Heart right ventricle (tissue), 16 donors: Measurements from ENCODE around the gene PNMA1. TPM values are rescaled to one million over a fixed set of nuclear protein-coding genes. Genes with fewer than 3 reads are reported as not detected.

ENCODE experiments used
- ATAC-seq, 8 donors: fragments of 200-7000 bp; cut with Tn5 transposase; one replicate each; pipeline ENCODE4 v1.9.1; 2020; ENCODE audit warnings: mild to moderate bottlenecking in 8 of 8, moderate library complexity in 8 of 8, moderate number of reproducible peaks in 1 of 8
- DNase-seq, 2 donors: peaks; one replicate each; pipeline ENCODE4 v3.0.0-alpha.2; 2020
- H3K27ac ChIP-seq, 10 donors: fragments of 200-600 bp; sonication (generic) in 2 of 10; one replicate each; pipeline versions ENCODE4 v1.5.0 to v1.8.0; 2020 to 2022; ENCODE audit warnings: mild to moderate bottlenecking in 3 of 10
- H3K27me3 ChIP-seq, 7 donors: fragments of 200-600 bp; one replicate each; pipeline ENCODE4 v1.8.0; 2021 to 2022; ENCODE audit warnings: mild to moderate bottlenecking in 2 of 7
- H3K36me3 ChIP-seq, 9 donors: fragments of 200-600 bp; sonication (generic) in 1 of 9; one replicate each; pipeline versions ENCODE4 v1.5.0 to v1.8.0; 2020 to 2022; ENCODE audit warnings: mild to moderate bottlenecking in 2 of 9
- H3K4me1 ChIP-seq, 9 donors: fragments of 200-600 bp; sonication (generic) in 1 of 9; one replicate each; pipeline versions ENCODE4 v1.5.0 to v1.8.0; 2020 to 2022; ENCODE audit warnings: mild to moderate bottlenecking in 4 of 9
- H3K4me3 ChIP-seq, 10 donors: fragments of 200-600 bp; sonication (generic) in 2 of 10; one replicate each; pipeline versions ENCODE4 v1.5.0 to v1.8.0; 2020 to 2022; ENCODE audit warnings: mild to moderate bottlenecking in 7 of 10, moderate library complexity in 2 of 10
- H3K9me3 ChIP-seq, 11 donors: fragments of 200-600 bp in 10 of 11; sonication (generic) in 2 of 11; one replicate each; pipeline versions ENCODE4 v1.5.0 to v1.8.0; 2013 to 2022; ENCODE audit warnings: mild to moderate bottlenecking in 2 of 11, control low read depth in 1 of 11, moderate library complexity in 1 of 11
- WGBS, 2 donors: extraction: QIAGEN DNeasy Blood & Tissue Kit; methylation state at CpG; one replicate each; pipeline ENCODE4 v1.1.7; 2013; ENCODE audit warnings: inconsistent platforms in 1 of 2; 5-methylcytosine and 5-hydroxymethylcytosine counted together
- intact Hi-C, 10 donors: fragments of 100-400 bp; cut with DNase I; formaldehyde crosslinking; loops; one replicate each; pipeline versions ENCODE4 v1.11.1 to v1.14.2; 2022
- polyA plus RNA-seq, 2 donors: library from polyadenylated mRNA; stranded (reverse); fragments of 200-250 nt; gene quantifications; one replicate each; pipeline ENCODE4 v1.2.3, GENCODE V29; 2013
- total RNA-seq, 10 donors: library from RNA; stranded (reverse); fragmentation: NEBNext Ultra II Directional in 3 of 10; extraction: Animal tissue kit (Norgen Biotek cat#: 25700) in 3 of 10; gene quantifications; one replicate each; pipeline versions ENCODE4 v1.2.1 to v1.2.4, GENCODE V29; 2021 to 2023
- TF ChIP-seq, protein P1 (sequence below), 9 donors: fragments of 200-600 bp; sonication (generic) in 2 of 9; IDR thresholded peaks; one replicate each; pipeline versions ENCODE4 v1.5.0 to v1.8.0; 2021 to 2022; ENCODE audit warnings: antibody characterized with exemption in 9 of 9, mild to moderate bottlenecking in 5 of 9, moderate library complexity in 1 of 9
- donor health status: Arrhythmogenic right ventricular cardiomyopathy.
- donor health status: ischemic (EF 13 %, LVEDD 7.1; RV severe dilation, severe dysfunction).
- donor health status: healthy with polysubstance abuse.
- donor health status: DM: no; HTN: yes; CAD: no.
- donor health status: DM: no; HTN: no; CAD: no.
- donor health status: ischemic (EF 25% LVEDD 6.9; RV normal size, moderate dysfunction).
- donor health status: ischemic (EF 25% LVEDD 5.7; RV mildly dilated, moderate dysfunction).
- donor health status: healthy.
- donor health status: DM: yes; HTN: yes; CAD: no.
- donor health status: Ischemic cardiomyopathy.
- donor health status: ischemic (EF 35%, LVEDD 5.7; RV mildly dilated, moderate dysfunction).
- donor health status: nonischemic (EF 11% LVEDD 7.7; RV severe dilation, severe dysfunction).
- donor health status: DM: yes; HTN: yes; CAD: no.
- donor health status: PGD.
- donor health status: ischemic (EF 29% LVEDD 5.4; RV normal size, mild dysfunction).
- donor health status: nonischemic (EF 23%, LVEDD 6.1; RV moderate dilation, normal function).

PNMA1 gene
- total and polyA plus RNA-seq, 12 donors = 6.6 to 30.8 (median 23.1) TPM

DNA sequence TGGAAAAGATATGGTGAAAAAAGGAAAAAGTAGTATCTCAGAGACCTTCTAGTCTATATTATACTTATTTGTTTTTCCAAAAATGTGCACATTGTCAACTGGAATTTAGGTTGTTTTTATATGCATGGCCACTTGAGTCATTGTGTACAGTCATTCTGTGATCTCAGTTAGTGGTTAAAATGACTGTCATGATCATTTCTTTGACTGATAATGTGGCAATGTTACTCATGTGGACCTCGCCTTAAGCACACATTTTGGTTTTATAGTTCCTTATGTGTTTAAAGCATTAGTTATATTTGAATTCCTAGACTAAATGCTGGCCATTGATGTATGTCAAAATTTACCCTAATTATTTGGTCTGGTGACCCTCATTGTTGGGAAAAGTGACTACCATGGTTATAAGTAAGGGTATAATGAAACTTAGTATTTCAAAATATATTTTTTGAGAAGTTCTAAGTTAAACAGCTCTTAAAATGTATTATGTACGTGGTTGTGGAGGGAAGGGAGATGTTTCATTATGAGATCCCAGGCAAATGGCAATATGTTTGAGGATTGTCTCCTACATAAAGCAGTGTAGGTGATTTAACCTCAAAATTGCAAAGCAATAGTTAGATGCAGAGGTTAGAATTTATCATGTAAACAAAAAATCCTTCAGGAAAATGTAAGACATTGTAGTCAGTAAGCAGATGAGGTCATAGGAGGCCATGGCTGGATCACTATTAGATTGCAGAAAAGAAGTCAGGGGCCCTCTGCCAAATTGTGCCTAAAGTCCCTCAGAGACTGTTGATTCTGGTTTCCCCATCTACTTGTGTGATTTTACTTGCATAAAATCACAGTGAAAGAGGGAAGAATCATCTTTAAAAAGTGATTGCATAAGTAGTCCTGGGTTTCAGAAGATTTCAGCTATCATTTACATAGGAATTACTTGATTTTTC is 17.5 kb downstream of the PNMA1 start:
- no peak for ATAC-seq
- Histone ChIP-seq H3K4me3 (no peak overlapping the region), H3K9me3 (no peaks in the 10 kb centered on the region), H3K36me3 (peaks cover 0 to 63% (median 8%) of the 10 kb centered on the region in 9 donors), H3K27me3 (no peaks in the 10 kb centered on the region), H3K4me1 (peaks cover 0 to 5% (median 0%) of the 10 kb centered on the region in 9 donors), H3K27ac (peak overlapping the region in 1 of 10 donors; percentile 29)
- 90 to 93% methylated on average over 2 of the region's 2 CpGs for WGBS, 2 donors
- TF ChIP-seq, protein P1, sequence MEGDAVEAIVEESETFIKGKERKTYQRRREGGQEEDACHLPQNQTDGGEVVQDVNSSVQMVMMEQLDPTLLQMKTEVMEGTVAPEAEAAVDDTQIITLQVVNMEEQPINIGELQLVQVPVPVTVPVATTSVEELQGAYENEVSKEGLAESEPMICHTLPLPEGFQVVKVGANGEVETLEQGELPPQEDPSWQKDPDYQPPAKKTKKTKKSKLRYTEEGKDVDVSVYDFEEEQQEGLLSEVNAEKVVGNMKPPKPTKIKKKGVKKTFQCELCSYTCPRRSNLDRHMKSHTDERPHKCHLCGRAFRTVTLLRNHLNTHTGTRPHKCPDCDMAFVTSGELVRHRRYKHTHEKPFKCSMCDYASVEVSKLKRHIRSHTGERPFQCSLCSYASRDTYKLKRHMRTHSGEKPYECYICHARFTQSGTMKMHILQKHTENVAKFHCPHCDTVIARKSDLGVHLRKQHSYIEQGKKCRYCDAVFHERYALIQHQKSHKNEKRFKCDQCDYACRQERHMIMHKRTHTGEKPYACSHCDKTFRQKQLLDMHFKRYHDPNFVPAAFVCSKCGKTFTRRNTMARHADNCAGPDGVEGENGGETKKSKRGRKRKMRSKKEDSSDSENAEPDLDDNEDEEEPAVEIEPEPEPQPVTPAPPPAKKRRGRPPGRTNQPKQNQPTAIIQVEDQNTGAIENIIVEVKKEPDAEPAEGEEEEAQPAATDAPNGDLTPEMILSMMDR (IDR thresholded peaks at IDR 0.05) = no peak
- intact Hi-C loops = no loop called here
- DNase-seq = no peak

DNA sequence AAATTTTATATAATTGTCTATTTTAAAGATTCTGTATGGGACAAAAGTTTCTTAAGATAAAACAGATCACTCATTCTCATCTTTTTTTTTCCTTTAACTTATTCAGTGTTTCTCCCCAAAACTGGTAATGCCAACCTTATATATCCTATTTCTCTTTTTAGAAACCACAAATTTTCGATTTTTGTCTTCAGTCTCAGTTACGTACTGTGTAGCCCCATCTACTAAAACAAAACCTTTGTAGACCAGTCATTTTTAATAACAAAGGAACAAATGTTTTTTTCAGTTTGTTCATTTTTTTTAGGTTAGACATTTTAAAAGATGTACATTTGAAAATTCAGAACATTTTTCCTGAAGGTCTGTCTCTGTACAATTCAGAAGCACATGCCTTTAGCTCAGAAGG is 18.2 kb downstream of the PNMA1 start:
- 93 to 95% methylated on average over 2 of the region's 2 CpGs for WGBS, 2 donors
- no peaks in the 10 kb centered on the region for H3K27me3 ChIP-seq
- DNase-seq (no peak), ATAC-seq (no peak)
- H3K4me3 ChIP-seq = no peak overlapping the region
- H3K36me3 ChIP-seq = peaks cover 0 to 65% (median 8%) of the 10 kb centered on the region in 9 donors
- no peak overlapping the region for H3K27ac ChIP-seq
- intact Hi-C loops = no loop called here
- TF ChIP-seq, protein P1 (IDR thresholded peaks at IDR 0.05) = no peak
- no peaks in the 10 kb centered on the region for H3K9me3 ChIP-seq
- peaks cover 0 to 5% (median 0%) of the 10 kb centered on the region in 9 donors for H3K4me1 ChIP-seq

DNA sequence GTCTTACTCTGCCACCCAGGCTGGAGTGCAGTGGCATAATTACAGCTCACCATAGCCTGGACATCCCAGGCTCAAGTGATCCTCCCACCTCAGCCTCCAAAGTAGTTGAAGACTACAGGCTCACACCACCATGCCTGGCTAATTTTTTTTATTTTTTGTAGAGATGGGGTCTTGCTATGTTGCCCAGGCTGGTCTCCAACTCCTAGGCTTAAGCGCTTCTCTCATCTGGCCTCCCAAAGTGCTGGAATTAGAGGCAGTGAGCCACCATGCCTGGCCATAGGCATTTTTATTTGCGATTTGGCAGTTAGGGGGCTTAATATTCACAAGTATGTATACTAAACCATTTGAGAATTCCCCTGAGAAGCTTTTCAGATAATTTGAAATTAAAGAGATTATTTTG is 19.1 kb downstream of the PNMA1 start:
- H3K27ac ChIP-seq = no peak overlapping the region
- ATAC-seq (no peak), DNase-seq (no peak)
- H3K4me1 ChIP-seq = peaks cover 0 to 5% (median 0%) of the 10 kb centered on the region in 9 donors
- TF ChIP-seq, protein P1 (IDR thresholded peaks at IDR 0.05) = no peak
- peaks cover 0 to 74% (median 8%) of the 10 kb centered on the region in 9 donors for H3K36me3 ChIP-seq
- 79 to 98% methylated on average over 2 of the region's 2 CpGs for WGBS, 2 donors
- no peaks in the 10 kb centered on the region for H3K27me3 ChIP-seq
- intact Hi-C loops = no loop called here
- no peak overlapping the region for H3K4me3 ChIP-seq
- H3K9me3 ChIP-seq = no peaks in the 10 kb centered on the region

DNA sequence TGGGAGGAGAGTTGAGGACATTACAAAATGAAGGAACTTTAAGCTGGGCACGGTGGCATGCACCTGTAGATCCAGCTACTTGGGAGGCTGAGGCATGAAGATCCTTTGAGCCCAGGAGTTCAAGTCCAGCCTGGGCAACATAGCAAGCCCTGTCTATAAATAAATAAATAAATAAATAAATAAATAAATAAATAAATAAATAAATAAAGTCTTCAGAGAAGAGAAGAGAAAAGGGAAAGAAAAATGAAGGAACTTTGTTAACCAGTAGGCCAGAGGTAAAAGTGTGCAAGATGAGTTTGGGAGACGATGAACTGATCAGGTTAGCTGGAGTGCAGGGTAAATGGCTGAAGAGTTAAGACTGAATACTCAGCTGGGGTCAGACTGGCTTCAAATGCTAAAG is 20.1 kb downstream of the PNMA1 start:
- H3K4me3 ChIP-seq = no peak overlapping the region
- H3K27me3 ChIP-seq = no peaks in the 10 kb centered on the region
- no peak for ATAC-seq
- 96 to 99% methylated on average over 2 of the region's 2 CpGs for WGBS, 2 donors
- DNase-seq = no peak
- TF ChIP-seq, protein P1 (IDR thresholded peaks at IDR 0.05) = no peak
- no peaks in the 10 kb centered on the region for H3K9me3 ChIP-seq
- H3K36me3 ChIP-seq = peaks cover 0 to 84% (median 8%) of the 10 kb centered on the region in 9 donors
- intact Hi-C loops = no loop called here
- H3K27ac ChIP-seq = no peak overlapping the region
- H3K4me1 ChIP-seq = peaks cover 0 to 5% (median 0%) of the 10 kb centered on the region in 9 donors
